Adipose tissue (tissue), 3 donors: Measurements from ENCODE around the gene MUC13. TPM values are rescaled to one million over a fixed set of nuclear protein-coding genes. Genes with fewer than 3 reads are reported as not detected.

Source experiments
- H3K27ac ChIP-seq: one replicate; pipeline ENCODE4 v1.5.1; 2013; ENCODE audit warnings: low read depth, low read length
- WGBS, 3 donors: extraction: QIAGEN DNeasy Blood & Tissue Kit; methylation state at CpG; one replicate each; pipeline ENCODE4 v1.1.7; 2013; 5-methylcytosine and 5-hydroxymethylcytosine counted together
- polyA plus RNA-seq, 3 donors: library from polyadenylated mRNA; stranded (reverse); fragments of 200-250 nt; gene quantifications; one replicate each; pipeline ENCODE4 v1.2.3, GENCODE V29; 2013
- donor health status: healthy with polysubstance abuse.
- donor health status: Bipolar disorder and iron deficiency.
- donor health status: healthy.

Gene MUC13, protein sequence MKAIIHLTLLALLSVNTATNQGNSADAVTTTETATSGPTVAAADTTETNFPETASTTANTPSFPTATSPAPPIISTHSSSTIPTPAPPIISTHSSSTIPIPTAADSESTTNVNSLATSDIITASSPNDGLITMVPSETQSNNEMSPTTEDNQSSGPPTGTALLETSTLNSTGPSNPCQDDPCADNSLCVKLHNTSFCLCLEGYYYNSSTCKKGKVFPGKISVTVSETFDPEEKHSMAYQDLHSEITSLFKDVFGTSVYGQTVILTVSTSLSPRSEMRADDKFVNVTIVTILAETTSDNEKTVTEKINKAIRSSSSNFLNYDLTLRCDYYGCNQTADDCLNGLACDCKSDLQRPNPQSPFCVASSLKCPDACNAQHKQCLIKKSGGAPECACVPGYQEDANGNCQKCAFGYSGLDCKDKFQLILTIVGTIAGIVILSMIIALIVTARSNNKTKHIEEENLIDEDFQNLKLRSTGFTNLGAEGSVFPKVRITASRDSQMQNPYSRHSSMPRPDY
- polyA plus RNA-seq: 1 to 10 TPM in 2 of 3 donors, under 1 TPM in 1; 0.58 to 1.8 (median 1.2) TPM

DNA sequence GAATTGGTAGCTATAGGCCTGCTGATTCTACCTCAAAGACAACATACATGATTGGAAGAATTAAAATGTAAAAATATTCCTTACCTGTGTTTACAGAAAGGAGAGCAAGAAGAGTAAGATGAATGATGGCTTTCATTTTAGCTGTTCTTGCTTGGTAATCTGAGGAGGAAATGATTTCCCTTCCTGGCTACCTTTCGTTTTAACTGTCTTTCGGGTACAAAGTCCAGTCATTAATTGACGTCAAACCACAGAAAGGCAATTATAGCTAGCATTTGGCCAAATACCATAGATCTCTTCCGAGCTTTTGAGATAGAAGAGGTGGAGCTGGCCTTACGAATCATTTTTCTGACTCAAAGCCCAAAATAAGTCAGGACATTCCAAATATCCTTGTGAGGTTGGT, at the start of gene MUC13:
Gene MUC13, minus strand, starts transcription at position 175 of the 400 bp plus-strand sequence. Its CDS starts 39 bp downstream, at position 136.
- 56 to 85% (median 84%) methylated on average over 5 of the region's 5 CpGs for WGBS, 3 donors
- H3K27ac ChIP-seq: no peak within 1 kb of the TSS

DNA sequence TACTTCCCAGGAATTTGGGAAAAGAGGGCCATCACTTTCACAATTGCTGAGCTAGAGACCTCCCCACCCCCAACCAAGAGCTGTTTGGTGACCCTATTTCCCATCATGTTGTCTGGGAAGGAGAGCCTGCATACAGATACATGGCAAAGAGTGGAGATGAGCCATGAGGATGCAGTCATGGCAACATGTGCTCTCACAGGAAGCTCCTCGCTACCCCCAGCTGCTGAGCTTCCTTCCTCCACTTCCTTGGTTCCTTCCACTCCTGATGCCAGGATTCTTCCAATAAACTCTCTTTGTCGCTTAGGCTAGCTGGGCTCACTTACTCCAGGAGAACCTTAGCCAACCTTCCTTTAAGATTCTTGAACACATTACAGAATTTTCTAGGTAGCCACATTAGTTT, 48.3 kb upstream of the MUC13 start:
- H3K27ac ChIP-seq: no peak overlapping the region
- 56 to 91% (median 59%) methylated on average over 2 of the region's 2 CpGs for WGBS, 3 donors

DNA sequence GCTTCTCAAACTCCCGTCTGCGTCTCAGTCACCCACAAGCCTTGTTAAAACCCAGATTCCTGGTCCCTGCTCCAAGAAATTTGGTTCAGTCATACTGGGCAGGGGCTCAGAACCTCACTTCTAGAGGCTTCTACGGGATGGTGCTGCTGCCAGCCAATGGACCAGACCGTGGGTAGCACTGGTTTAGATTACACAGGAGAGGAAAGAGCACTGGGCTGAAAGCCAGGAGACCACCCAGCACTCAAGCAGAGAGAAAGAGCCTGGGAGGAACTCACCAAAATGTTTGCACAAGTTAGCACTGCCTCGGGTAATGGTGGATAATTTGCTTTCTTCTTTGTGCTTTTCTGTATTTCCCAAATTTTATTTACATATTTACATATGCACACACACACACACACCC, 46.9 kb upstream of the MUC13 start:
- WGBS, 3 donors: 74 to 84% (median 75%) methylated on average over 5 of the region's 5 CpGs

DNA sequence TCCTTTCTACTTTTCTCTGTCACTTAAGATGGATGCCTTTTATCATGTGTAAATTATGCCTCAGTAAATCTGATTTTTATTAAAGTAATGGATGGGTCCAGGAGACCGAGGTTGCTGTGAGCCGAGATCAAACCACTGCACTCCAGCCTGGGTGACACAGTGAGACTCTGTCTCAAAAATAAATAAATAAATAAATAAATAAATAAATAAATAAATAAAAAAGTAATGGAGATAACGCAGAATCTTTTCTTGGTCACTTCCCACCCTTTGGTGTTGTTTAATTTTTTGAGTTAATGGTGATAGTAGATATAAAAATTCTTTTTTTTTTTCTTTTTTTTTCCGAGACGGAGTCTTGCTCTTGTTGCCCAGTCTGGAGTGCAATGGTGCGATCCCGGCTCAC, 44.1 kb upstream of the MUC13 start:
- H3K27ac ChIP-seq: no peak overlapping the region
- WGBS, 3 donors: 94 to 98% (median 96%) methylated on average over 7 of the region's 7 CpGs

More for the DNA sequence above, 46.9 kb upstream of the MUC13 start:
- no peak overlapping the region for H3K27ac ChIP-seq

DNA sequence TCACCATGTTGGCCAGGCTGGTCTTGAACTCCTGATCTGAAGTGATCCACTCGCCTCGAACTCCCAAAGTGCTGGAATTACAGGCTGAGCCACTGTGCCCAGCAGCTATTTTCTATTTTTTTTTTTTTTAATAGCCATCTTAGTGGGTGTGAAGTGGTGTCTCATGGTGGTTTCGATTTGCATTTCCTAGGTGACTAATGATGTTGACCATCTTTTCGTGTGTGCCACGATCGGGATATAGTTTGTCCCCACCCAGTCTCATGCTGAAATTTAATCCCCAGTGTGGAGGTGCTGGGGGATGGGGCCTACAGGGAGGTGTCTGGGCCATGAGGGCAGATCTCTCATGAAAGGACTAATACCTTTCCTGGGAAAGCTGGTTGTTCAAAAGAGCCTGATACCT, 41.8 kb upstream of the MUC13 start:
- WGBS, 3 donors: 90 to 95% (median 91%) methylated on average over 6 of the region's 6 CpGs
- H3K27ac ChIP-seq: no peak overlapping the region

DNA sequence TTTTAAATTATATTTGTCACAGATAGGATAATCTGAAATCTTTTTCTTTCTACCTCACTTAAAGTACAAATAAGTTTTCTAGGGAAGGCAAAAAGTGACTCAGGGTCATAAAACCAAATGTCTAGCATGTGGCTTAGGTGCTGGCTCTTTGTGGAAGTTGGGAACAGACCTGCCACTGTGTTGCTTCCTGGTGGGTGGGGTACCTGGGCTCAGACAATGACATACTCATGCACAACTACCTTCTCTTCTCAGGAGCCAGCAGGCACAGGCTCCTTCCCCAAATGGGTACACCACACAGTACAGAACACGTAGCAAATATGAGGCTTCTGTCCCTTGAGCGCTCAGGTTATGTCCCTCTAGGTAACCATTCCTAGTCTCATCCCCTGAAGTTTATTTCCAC, 40.1 kb upstream of the MUC13 start:
- H3K27ac ChIP-seq: no peak overlapping the region
- WGBS, 3 donors: 95 to 100% (median 98%) methylated on average over 2 of the region's 2 CpGs

DNA sequence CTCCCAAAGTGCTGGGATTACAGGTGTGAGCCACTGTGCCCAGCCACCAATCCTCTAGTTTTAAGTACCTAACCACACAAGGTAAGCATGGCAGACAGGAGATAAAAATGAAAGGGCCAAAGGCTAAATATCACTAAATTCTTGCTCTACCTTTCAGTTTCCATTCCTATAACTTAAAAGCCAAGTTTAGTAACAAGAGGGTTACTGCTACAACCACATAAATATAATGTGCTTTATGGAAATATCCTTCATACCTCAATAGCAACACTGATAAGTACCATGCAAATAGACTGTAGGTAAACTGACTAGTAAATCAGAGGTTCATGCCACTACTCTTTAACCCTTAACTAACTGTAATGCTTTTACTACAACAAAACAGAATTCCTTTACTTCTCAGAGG, 38.7 kb upstream of the MUC13 start:
- no peak overlapping the region for H3K27ac ChIP-seq

DNA sequence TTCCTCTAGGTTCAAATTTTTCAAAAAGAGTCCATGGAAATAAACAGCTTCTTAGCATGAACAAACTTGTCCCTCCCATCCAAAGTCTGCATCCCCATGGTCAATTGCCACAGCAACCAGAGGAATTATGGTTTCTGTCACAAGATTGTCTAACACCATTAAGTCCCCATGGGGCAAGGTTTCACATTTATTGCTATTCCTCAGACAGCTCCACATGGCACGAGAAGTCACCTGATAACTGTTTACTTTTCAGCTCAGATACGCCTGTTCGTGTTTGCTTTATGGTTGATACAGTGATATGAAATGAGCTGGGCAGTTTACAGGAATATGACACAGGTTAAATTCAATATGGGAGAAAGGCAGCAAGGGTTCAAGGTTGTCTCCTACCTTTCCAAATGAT, 37.9 kb upstream of the MUC13 start:
- H3K27ac ChIP-seq: no peak overlapping the region
- WGBS, 3 donors: 30 to 92% (median 91%) methylated on average over 3 of the region's 3 CpGs

DNA sequence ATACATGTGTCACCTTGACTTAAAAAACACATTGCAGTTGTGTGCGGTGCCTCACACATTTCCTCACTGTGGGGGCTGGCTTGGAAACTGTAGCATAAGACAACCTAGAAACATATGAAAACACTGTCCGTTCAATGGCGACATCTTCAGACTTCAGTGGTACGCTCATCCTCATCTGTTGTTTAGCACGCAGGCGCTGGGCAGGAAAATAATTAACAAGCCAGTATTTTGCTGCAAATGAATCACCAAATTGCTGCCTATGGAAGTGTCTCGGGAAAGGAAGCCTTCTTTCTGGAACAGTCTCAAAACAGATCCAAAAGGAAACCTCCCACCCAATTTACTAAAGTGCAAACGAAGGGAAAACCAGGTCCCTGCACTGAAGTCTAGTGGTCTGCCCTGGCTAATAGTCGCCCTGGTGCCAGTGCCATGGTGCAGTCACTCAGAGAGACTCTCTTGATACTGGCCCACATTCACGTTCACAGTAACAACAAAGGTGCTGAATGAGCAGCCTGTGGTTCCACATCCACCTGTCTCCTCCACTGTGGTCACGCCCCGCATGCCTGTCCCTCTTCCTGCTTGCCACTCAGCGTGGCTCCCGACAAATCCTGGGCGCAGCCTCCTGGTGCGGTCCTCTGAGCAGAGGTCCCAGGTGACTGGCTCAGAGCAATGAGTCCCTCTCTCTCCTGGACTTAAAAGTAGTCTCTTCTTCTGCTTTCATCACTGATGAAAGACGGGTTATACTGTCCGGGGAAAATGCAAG, 35.6 kb upstream of the MUC13 start:
- H3K27ac ChIP-seq: no peak overlapping the region
- WGBS, 3 donors: 89 to 92% (median 92%) methylated on average over 18 of the region's 18 CpGs

DNA sequence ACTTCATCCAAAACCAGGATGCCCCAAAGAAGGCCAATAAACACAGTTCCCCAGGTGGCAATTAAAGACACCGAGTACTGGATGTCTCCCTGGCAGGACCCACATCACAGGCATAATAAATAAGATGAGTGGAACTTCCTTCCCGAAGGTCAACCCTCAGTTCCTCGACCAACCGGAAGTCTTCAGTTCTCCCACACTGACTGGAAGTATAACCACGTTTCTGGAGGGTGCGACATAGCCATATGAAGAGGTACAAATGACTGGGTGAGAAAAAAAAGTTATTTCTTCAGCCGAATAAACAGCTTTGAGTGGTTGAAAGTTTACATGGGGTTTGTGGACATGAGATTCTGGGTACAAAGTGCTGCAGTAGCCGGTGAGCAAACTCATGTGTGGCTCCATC, 34.6 kb upstream of the MUC13 start:
- no peak overlapping the region for H3K27ac ChIP-seq
- WGBS, 3 donors: 65 to 88% (median 68%) methylated on average over 8 of the region's 8 CpGs

DNA sequence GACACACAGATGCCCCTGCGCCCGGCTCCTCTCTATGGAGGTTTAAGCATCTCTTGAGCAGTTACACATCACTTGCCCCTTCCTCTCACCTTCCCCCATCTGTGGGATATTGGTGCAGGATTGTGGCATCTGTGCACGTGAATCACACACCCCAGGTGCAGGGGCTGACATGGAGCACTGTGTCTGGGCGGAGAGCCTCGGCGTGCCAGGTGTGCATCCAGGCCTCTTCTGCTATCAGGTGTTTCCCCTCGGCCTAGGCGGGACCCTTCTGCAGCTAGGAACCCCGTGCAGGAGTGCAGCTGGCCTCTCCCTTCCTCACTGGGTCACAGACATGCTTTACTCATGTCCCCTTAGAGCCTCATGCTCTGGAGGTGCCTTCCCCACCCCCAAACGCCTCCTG, 33.4 kb upstream of the MUC13 start:
- 82 to 87% (median 86%) methylated on average over 10 of the region's 10 CpGs for WGBS, 3 donors

DNA sequence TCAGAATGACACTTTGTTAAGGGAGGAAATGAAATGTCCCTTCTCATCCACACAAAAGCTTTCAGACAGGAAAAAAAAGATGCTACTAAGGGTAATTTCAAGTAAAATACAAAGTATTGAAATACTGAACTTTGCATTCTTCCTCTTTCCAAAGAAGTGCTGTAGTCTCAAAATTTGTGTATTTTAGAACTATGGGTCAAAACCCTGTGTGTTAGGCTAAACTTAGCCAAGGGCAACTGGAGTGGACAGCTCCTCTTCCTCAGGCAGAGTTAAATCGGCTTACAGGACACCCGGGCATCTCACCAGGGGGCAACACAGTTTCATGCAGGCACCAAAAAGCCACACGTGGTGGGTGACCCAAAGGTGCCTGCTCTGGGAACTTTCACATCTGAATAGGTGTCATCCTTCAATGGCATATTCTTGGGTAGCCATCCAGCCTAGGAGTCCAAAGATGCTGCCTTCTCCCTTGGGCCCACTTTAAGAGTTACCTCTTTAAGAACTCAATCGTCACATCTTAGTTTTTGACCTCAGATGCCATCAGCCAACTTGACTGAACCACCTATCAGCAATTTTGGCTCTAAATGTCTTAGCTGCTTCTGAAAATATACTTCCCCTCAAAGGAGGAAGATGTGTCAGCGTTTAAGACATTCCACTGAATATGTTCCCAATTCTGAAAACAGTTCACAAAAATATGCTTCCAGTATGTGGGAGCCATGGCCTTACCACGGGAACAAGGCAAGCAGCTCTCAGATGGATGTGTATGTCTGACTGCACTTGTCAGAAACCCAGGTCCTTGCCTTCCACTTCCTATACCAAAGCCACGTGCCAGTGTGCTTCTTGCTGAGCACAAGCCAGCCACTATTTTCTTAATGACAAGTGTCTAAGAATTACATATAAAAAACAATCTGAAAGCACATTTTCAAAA, 32.2 kb upstream of the MUC13 start:
- WGBS, 3 donors: 66 to 76% (median 70%) methylated on average over 7 of the region's 7 CpGs
- H3K27ac ChIP-seq: no peak overlapping the region

More for the DNA sequence above, 33.4 kb upstream of the MUC13 start:
- no peak overlapping the region for H3K27ac ChIP-seq

DNA sequence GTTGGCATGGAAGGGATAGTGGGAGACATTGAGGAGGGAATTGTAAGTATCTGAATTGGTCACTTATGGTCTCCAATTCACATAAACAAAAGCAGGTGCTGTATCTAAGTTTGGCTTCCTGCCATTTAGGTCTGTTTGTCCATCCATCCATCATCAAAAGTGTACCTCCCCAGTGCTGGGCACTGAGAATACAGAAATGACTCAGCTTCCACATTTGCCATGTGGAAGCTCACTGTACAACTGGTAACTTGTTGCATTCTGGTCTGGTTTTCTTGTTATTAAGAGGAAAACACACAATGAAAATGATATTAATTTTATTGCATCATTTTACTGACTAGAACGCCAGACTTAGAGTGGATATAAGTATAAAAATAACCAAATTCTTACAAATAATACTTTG, 30.9 kb upstream of the MUC13 start:
- no peak overlapping the region for H3K27ac ChIP-seq
- WGBS, 3 donors: 66 to 79% (median 69%) methylated on average over 1 of the region's 1 CpG

DNA sequence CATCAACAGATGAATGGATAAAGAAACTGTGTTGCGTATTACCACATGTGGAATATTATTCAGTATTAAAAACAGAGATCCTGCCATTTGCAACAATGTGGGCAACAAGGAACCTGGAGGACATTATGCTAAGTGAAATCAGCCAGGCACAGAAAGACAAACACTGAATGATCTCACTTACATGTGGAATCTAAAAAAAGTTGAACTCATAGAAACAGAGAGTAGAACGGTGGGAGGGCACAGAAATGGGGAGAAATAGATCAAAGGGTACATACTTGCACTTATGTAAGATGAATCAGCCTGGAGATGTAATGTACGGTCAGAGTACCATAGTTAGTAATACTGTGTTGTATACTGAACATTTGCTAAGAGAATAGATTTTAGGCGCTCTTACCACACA, 29.8 kb upstream of the MUC13 start:
- no peak overlapping the region for H3K27ac ChIP-seq
- 74 to 86% (median 78%) methylated on average over 4 of the region's 4 CpGs for WGBS, 3 donors

DNA sequence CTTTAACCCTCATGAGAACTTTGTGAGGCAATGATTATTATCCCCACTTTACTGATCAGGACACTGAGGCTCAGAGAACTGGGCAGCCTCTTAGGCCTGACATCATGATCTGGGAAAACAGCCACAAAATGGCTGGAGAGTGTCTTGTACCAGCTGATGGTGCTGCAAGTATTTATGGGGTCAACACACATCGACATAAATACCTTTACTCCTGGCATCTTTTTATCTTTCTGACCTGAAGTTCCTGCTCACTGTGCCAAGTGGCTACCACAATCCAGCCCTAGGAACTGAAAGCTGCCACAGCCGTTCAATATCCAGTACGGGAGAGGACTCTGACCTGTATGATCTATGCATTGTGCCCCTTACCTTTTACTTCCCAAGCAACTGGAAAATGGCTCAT, 29.2 kb upstream of the MUC13 start:
- whole genome bisulfite sequencing, 3 donors: 39 to 44% (median 40%) methylated on average over 3 of the region's 3 CpGs
- H3K27ac ChIP-seq: no peak overlapping the region

DNA sequence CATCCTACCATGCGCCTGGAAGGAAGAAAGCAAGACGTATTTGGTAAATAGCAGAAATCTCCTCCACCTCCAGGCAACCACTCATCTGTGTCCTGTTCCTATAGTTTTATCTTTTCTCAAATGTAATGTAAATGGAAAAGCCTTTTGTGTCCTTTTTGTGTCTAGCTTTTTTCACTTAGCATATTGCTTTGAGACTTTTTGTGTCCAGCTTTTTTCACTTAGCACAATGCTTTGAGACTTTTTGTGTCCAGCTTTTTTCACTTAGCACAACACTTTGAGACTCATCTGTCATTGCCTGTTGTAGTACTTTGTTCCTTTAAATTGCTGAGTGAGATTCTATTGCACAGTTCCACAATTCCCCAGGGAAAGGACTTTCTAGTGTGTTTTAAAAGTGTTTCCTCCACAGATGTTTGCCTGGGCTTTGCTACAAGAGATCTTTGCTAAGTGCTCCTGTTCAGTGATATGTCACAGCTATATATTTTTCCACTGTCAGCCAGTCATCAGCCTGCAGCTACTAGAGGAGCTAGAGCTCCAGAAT, 27.9 kb upstream of the MUC13 start:
- WGBS, 3 donors: 91 to 100% (median 92%) methylated on average over 2 of the region's 2 CpGs
- H3K27ac ChIP-seq: no peak overlapping the region

DNA sequence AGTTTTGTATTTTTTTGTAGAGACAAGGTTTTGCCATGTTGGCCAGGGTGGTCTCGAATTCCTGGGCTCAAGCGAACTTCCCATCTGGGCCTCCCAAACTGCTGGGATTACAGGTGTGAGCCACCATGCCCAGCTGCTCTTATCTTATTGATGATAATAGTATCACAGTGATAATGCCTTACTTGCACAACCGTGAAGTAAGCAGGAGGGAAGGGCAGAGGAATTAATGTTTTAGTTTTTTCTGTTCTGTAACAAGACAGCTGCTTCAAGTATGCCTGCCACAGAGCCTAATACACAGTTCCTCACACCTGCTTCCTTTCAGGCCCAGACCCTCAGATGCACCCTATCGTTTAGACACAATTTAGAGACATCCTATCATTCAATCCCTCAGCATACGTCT, 26.1 kb upstream of the MUC13 start:
- WGBS, 3 donors: 65 to 85% (median 69%) methylated on average over 5 of the region's 5 CpGs
- H3K27ac ChIP-seq: no peak overlapping the region

DNA sequence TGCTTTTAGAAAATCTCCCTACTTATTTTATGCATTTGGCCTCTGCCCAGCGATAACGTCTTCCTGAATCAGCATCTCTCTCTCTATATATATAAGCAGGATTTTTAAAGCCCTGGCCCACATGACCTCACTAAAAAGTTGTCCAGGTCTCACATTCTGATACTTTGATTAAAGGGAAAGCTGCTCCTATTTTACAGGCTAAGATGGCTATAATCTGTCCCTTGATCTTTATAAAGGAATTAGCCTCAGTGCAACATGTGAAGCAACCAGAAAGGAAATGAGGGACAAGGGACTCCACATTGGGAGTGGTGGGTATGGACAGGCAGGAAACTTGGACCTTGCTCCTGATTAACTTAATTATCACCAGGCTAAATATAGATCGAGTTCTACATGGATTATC, 25.6 kb upstream of the MUC13 start:
- 44 to 68% (median 58%) methylated on average over 3 of the region's 3 CpGs for WGBS, 3 donors

More for the DNA sequence above, 25.6 kb upstream of the MUC13 start:
- no peak overlapping the region for H3K27ac ChIP-seq
